ENCODE results near the gene RAD1. TPM values are rescaled to one million over a fixed set of nuclear protein-coding genes. Genes with fewer than 3 reads are reported as not detected.

RAD1 gene
- total RNA-seq (2013) = 12.0 TPM
- polyA plus RNA-seq (1 to 10 TPM; 8.5 to 9.6 (median 9.4) TPM), polyA minus RNA-seq (3.3 and 6.9 TPM in 2 replicates), total RNA-seq (9.1 to 50.8 (median 16.2) reads per million in 11 experiments)

GRCh38 chr5:34915139-34915855, at the start of gene RAD1, which contains the start of gene BRIX1:
RAD1 (minus strand) TSS chr5:34915504; CDS start chr5:34914892, 612 bp downstream.
BRIX1 (plus strand) TSS chr5:34915711; CDS start chr5:34915739, 28 bp downstream.
- H3K9ac ChIP-seq (ENCODE audit: insufficient read depth, low read length, poor library complexity, severe bottlenecking) = peak within 1 kb of the TSS; percentile 83
- H2AFZ ChIP-seq (ENCODE audit: insufficient read depth, low read depth, low read length, poor library complexity, severe bottlenecking) = peak within 1 kb of the TSS; percentile 96
- no peaks in the 10 kb centered on the region for H3K27me3 ChIP-seq (ENCODE audit: control insufficient read depth in 2 of 2, insufficient read depth in 2 of 2, low read length in 2 of 2)
- Mint-ChIP-seq H3K27ac (no peak within 1 kb of the TSS), H3K27me3 (ENCODE audit: low read depth in 3 of 3) (no peaks in the 10 kb centered on the region), H3K4me1 (peaks cover 17% of the 10 kb centered on the region), H3K36me3 (peaks cover 19 to 31% of the 10 kb centered on the region in 2 donors), H3K4me3 (no peak within 1 kb of the TSS), H3K9me3 (no peaks in the 10 kb centered on the region)
- H4K20me1 ChIP-seq (ENCODE audit: insufficient read depth, low read length) = no peaks in the 10 kb centered on the region
- H3K4me3 ChIP-seq (replicated peaks in 1 of 3; ENCODE audit: low read depth in 2 of 3, low read length in 3 of 3) = peak within 1 kb of the TSS; percentile 87 to 96 (median 94)
- H3K36me3 ChIP-seq (replicated peaks in 1 of 2; ENCODE audit: control insufficient read depth in 1 of 2, insufficient read depth in 2 of 2, low read length in 2 of 2) = peaks cover 22 to 25% of the 10 kb centered on the region in 2 donors
- peaks cover 15 to 19% of the 10 kb centered on the region in 2 donors for H3K4me1 ChIP-seq (ENCODE audit: control insufficient read depth in 1 of 2, insufficient read depth in 2 of 2, low read length in 2 of 2)
- peak; percentile 92 to 95 (median 94) for DNase-seq
- TF ChIP-seq CTCF (IDR thresholded peaks at IDR 0.05) = no peak
- 0% methylated on average over 60 of the region's 67 CpGs for WGBS (ENCODE audit: insufficient coverage)
- peaks cover 67% of the 10 kb centered on the region for H3K79me2 ChIP-seq (ENCODE audit: insufficient read depth, low read length)
- H3K9me3 ChIP-seq (replicated peaks in 1 of 2; ENCODE audit: control insufficient read depth in 1 of 2, insufficient read depth in 1 of 2, low read length in 2 of 2) = no peaks in the 10 kb centered on the region
- peak within 1 kb of the TSS; percentile 96 for H3K4me2 ChIP-seq (replicated peaks; ENCODE audit: extremely low read depth, low read length, poor library complexity, severe bottlenecking)
- H3K27ac ChIP-seq (ENCODE audit: low read depth in 1 of 2, low read length in 2 of 2) = peak within 1 kb of the TSS; percentile 69 to 86
- intact Hi-C loops (cut with micrococcal nuclease) = loop anchor here in 1 of 2 donors (5.0 to 10.0 kb wide), 2 partner anchors 1237 to 1330 kb away; partner anchors contain the start of genes LMBRD2, NADK2 and SKP2

- H3K9ac ChIP-seq (ENCODE audit: insufficient read depth, low read length, poor library complexity, severe bottlenecking) = no peak overlapping the region
- TF ChIP-seq CTCF (IDR thresholded peaks at IDR 0.05) = no peak
- H3K4me1 Mint-ChIP-seq = no peaks in the 10 kb centered on the region
- no peaks in the 10 kb centered on the region for H3K27me3 ChIP-seq (ENCODE audit: control insufficient read depth in 2 of 2, insufficient read depth in 2 of 2, low read length in 2 of 2)
- H3K4me3 Mint-ChIP-seq = no peak overlapping the region
- H4K20me1 ChIP-seq (ENCODE audit: insufficient read depth, low read length) = no peaks in the 10 kb centered on the region
- peaks cover 17 to 39% of the 10 kb centered on the region in 2 donors for H3K36me3 Mint-ChIP-seq
- no peaks in the 10 kb centered on the region for H3K79me2 ChIP-seq (ENCODE audit: insufficient read depth, low read length)
- no peaks in the 10 kb centered on the region for H3K9me3 ChIP-seq (replicated peaks in 1 of 2; ENCODE audit: control insufficient read depth in 1 of 2, insufficient read depth in 1 of 2, low read length in 2 of 2)
- no peak overlapping the region for H3K27ac Mint-ChIP-seq
- H3K4me3 ChIP-seq (replicated peaks in 1 of 3; ENCODE audit: low read depth in 2 of 3, low read length in 3 of 3) = no peak overlapping the region
- intact Hi-C loops (cut with micrococcal nuclease) = no loop called here
- DNase-seq = no peak
- WGBS (ENCODE audit: insufficient coverage) = 80% methylated on average over 1 of the region's 1 CpG
- H2AFZ ChIP-seq (ENCODE audit: insufficient read depth, low read depth, low read length, poor library complexity, severe bottlenecking) = no peak overlapping the region
- no peak overlapping the region for H3K4me2 ChIP-seq (replicated peaks; ENCODE audit: extremely low read depth, low read length, poor library complexity, severe bottlenecking)
- H3K9me3 Mint-ChIP-seq = peaks cover 0 to 2% (median 0%) of the 10 kb centered on the region in 7 donors
- H3K36me3 ChIP-seq (replicated peaks in 1 of 2; ENCODE audit: control insufficient read depth in 1 of 2, insufficient read depth in 2 of 2, low read length in 2 of 2) = peaks cover 13 to 35% of the 10 kb centered on the region in 2 donors
- H3K27me3 Mint-ChIP-seq (ENCODE audit: low read depth in 3 of 3) = peaks cover 0 to 2% (median 0%) of the 10 kb centered on the region in 3 donors
- no peaks in the 10 kb centered on the region for H3K4me1 ChIP-seq (ENCODE audit: control insufficient read depth in 1 of 2, insufficient read depth in 2 of 2, low read length in 2 of 2)
- no peak overlapping the region for H3K27ac ChIP-seq (ENCODE audit: low read depth in 1 of 2, low read length in 2 of 2)
Observed at GRCh38 chr5:34959323-34959722, 44.0 kb upstream of the RAD1 start.
